Measurements from ENCODE around the gene CDC42EP3.

DNA sequence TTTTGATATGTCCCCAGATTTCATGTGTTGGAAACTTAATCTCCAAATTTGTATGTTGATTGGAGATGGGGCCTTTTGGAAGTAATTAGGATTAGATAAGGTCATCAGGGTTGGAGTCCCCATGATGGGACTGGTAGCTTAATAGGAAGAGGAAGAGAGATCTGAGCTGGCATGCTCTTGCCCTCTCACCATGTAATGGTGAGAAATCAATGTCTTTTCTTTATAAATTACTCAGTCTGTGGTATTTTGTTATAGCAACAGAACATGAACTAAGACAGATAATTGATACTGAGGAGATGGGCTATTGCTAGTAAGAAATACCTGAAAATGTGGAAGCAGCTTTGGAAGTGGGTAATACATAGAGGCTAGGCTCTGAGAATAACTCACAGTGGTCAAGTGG is 48.0 kb downstream of the CDC42EP3 start:
- TF ChIP-seq, protein P1, sequence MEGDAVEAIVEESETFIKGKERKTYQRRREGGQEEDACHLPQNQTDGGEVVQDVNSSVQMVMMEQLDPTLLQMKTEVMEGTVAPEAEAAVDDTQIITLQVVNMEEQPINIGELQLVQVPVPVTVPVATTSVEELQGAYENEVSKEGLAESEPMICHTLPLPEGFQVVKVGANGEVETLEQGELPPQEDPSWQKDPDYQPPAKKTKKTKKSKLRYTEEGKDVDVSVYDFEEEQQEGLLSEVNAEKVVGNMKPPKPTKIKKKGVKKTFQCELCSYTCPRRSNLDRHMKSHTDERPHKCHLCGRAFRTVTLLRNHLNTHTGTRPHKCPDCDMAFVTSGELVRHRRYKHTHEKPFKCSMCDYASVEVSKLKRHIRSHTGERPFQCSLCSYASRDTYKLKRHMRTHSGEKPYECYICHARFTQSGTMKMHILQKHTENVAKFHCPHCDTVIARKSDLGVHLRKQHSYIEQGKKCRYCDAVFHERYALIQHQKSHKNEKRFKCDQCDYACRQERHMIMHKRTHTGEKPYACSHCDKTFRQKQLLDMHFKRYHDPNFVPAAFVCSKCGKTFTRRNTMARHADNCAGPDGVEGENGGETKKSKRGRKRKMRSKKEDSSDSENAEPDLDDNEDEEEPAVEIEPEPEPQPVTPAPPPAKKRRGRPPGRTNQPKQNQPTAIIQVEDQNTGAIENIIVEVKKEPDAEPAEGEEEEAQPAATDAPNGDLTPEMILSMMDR (conservative IDR thresholded peaks at IDR 0.05 in 1 of 2, IDR thresholded peaks at IDR 0.05 in 1 of 2; ENCODE audit: extremely low read depth in 1 of 2, insufficient read depth in 1 of 2, low read depth in 1 of 2, low read length in 2 of 2): no peak
- no peak for TF ChIP-seq EZH2 (IDR thresholded peaks at IDR 0.05; ENCODE audit: borderline replicate concordance, low read length)
